Mononuclear cell (primary cell): ENCODE results near the gene UNK. TPM values are rescaled to one million over a fixed set of nuclear protein-coding genes. Genes with fewer than 3 reads are reported as not detected.
"Not testable (repeated sequence)": the region's sequence is repeated elsewhere in the genome, so short reads cannot be mapped to it uniquely, and the experiment has no call there.

Source experiments
- H3K27me3 ChIP-seq: 2 replicates; pipeline ENCODE4 v1.6.0; 2011; ENCODE audit warnings: low read length, control low read depth; ENCODE audit not compliant: insufficient read depth
- H3K4me1 ChIP-seq: 2 replicates; pipeline ENCODE4 v1.5.1; 2011; ENCODE audit warnings: mild to moderate bottlenecking, low read length, control low read depth; ENCODE audit not compliant: insufficient read depth
- H3K4me3 ChIP-seq: 2 replicates; pipeline ENCODE4 v1.5.1; 2011; ENCODE audit warnings: mild to moderate bottlenecking, low read length, moderate library complexity
- H3K9me3 ChIP-seq: 2 replicates; pipeline ENCODE4 v1.5.1; 2011; ENCODE audit warnings: low read depth, mild to moderate bottlenecking, control low read depth, low read length
- total RNA-seq: library from RNA; depleted of rRNA; stranded (reverse); fragments of >200 nt; gene quantifications from one replicate; pipeline ENCODE4 v1.2.3, GENCODE V29; 2012

Gene UNK
- total RNA-seq, 1 donor = 32.8 TPM

- peaks cover 29% of the 10 kb centered on the region for H3K4me1 ChIP-seq
- no peak overlapping the region for H3K4me3 ChIP-seq
- no peaks in the 10 kb centered on the region for H3K9me3 ChIP-seq
- no peaks in the 10 kb centered on the region for H3K27me3 ChIP-seq
These were observed 79.9 kb downstream of the UNK start for GRCh38 chr17:75864448-75864871.

GRCh38 chr17:75864887-75865286 is 80.3 kb downstream of the UNK start:
- peaks cover 25% of the 10 kb centered on the region for H3K4me1 ChIP-seq
- H3K4me3 ChIP-seq, H3K9me3 ChIP-seq, H3K27me3 ChIP-seq: not testable (repeated sequence)

GRCh38 chr17:75865404-75866188 is 81.0 kb downstream of the UNK start:
- not testable (repeated sequence) for H3K4me3 ChIP-seq, H3K27me3 ChIP-seq, H3K9me3 ChIP-seq
- H3K4me1 ChIP-seq = peaks cover 22% of the 10 kb centered on the region

- H3K4me1 ChIP-seq = peaks cover 25% of the 10 kb centered on the region
- H3K9me3 ChIP-seq, H3K4me3 ChIP-seq, H3K27me3 ChIP-seq: not testable (repeated sequence)
These were observed 84.2 kb downstream of the UNK start for GRCh38 chr17:75868730-75869281.

GRCh38 chr17:75869282-75870141 is 84.9 kb downstream of the UNK start:
- Histone ChIP-seq H3K27me3 (no peaks in the 10 kb centered on the region), H3K4me1 (peaks cover 18% of the 10 kb centered on the region), H3K9me3 (no peaks in the 10 kb centered on the region), H3K4me3 (no peak overlapping the region)

- H3K27me3 ChIP-seq, H3K9me3 ChIP-seq, H3K4me3 ChIP-seq: not testable (repeated sequence)
- peaks cover 11% of the 10 kb centered on the region for H3K4me1 ChIP-seq
These were observed 85.6 kb downstream of the UNK start for GRCh38 chr17:75870228-75870627.

GRCh38 chr17:75872434-75873351 is 88.1 kb downstream of the UNK start:
- no peaks in the 10 kb centered on the region for H3K27me3 ChIP-seq
- no peaks in the 10 kb centered on the region for H3K9me3 ChIP-seq
- no peak overlapping the region for H3K4me3 ChIP-seq
- H3K4me1 ChIP-seq = peaks cover 35% of the 10 kb centered on the region

GRCh38 chr17:75873587-75874322 is 89.1 kb downstream of the UNK start:
- no peaks in the 10 kb centered on the region for H3K9me3 ChIP-seq
- H3K4me1 ChIP-seq = peaks cover 44% of the 10 kb centered on the region
- H3K27me3 ChIP-seq = peaks cover 2% of the 10 kb centered on the region

GRCh38 chr17:75874323-75875181 is 89.9 kb downstream of the UNK start:
- peaks cover 49% of the 10 kb centered on the region for H3K4me1 ChIP-seq
- H3K4me3 ChIP-seq = no peak overlapping the region
- H3K9me3 ChIP-seq = no peaks in the 10 kb centered on the region
- H3K27me3 ChIP-seq = peaks cover 8% of the 10 kb centered on the region

More at GRCh38 chr17:75873587-75874322, 89.1 kb downstream of the UNK start:
- H3K4me3 ChIP-seq = no peak overlapping the region

Other genes starting within 250 kb of the UNK start
- gene MYO15B, start 197.0 kb upstream of the UNK start, total RNA-seq = 75.9 TPM
- 3.6 TPM for gene SMIM5, start 151.4 kb upstream of the UNK start, total RNA-seq
- gene RECQL5, start 117.7 kb upstream of the UNK start, total RNA-seq = 7.8 TPM
- gene SAP30BP, start 117.5 kb upstream of the UNK start, total RNA-seq = 105 TPM
- gene ITGB4, start 63.3 kb upstream of the UNK start, total RNA-seq = 0.10 TPM
- 8.8 TPM for gene GALK1, start 19.6 kb upstream of the UNK start, total RNA-seq
- gene UNC13D, start 59.6 kb downstream of the UNK start, total RNA-seq = 42.9 TPM
- gene WBP2, start 70.5 kb downstream of the UNK start, total RNA-seq = 30.5 TPM
- gene TRIM47, start 93.8 kb downstream of the UNK start, total RNA-seq = 0.63 TPM
- 5.8 TPM for gene TRIM65, start 112.1 kb downstream of the UNK start, total RNA-seq
- gene MRPL38, start 120.1 kb downstream of the UNK start, total RNA-seq = 45.4 TPM
- 11.2 TPM for gene FBF1, start 156.2 kb downstream of the UNK start, total RNA-seq
- 18.5 TPM for gene ACOX1, start 194.4 kb downstream of the UNK start, total RNA-seq
- gene TEN1, start 194.4 kb downstream of the UNK start, total RNA-seq = 18.9 TPM
- 1.8 TPM for gene CDK3, start 216.0 kb downstream of the UNK start, total RNA-seq
- gene EVPL, start 242.5 kb downstream of the UNK start, total RNA-seq = under 0.01 TPM